Liver (tissue), 3 donors: ENCODE measurements around the gene TNS1.

Experiments
- HNF4G ChIP-seq: IDR thresholded peaks from 2 replicates; pipeline ENCODE4 v1.6.1; 2016; ENCODE audit warnings: antibody characterized with exemption
- TF ChIP-seq, protein P1 (sequence below): fragments of 150-350 bp; IDR thresholded peaks from 2 replicates; pipeline ENCODE4 v1.5.1; 2017; ENCODE audit warnings: improper control_type of control experiment, low read depth, low read length; ENCODE audit not compliant: missing input control
- TF ChIP-seq, protein P2 (sequence below): IDR thresholded peaks from 2 replicates; pipeline ENCODE4 v1.6.1; 2016; ENCODE audit warnings: antibody characterized with exemption
- donor health status: healthy.
- donor health status: healthy.

GRCh38 chr2:217966423-217967070, 36.2 kb downstream of the TNS1 start:
- TF ChIP-seq, protein P1, sequence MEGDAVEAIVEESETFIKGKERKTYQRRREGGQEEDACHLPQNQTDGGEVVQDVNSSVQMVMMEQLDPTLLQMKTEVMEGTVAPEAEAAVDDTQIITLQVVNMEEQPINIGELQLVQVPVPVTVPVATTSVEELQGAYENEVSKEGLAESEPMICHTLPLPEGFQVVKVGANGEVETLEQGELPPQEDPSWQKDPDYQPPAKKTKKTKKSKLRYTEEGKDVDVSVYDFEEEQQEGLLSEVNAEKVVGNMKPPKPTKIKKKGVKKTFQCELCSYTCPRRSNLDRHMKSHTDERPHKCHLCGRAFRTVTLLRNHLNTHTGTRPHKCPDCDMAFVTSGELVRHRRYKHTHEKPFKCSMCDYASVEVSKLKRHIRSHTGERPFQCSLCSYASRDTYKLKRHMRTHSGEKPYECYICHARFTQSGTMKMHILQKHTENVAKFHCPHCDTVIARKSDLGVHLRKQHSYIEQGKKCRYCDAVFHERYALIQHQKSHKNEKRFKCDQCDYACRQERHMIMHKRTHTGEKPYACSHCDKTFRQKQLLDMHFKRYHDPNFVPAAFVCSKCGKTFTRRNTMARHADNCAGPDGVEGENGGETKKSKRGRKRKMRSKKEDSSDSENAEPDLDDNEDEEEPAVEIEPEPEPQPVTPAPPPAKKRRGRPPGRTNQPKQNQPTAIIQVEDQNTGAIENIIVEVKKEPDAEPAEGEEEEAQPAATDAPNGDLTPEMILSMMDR: no peak
- TF ChIP-seq, protein P2, sequence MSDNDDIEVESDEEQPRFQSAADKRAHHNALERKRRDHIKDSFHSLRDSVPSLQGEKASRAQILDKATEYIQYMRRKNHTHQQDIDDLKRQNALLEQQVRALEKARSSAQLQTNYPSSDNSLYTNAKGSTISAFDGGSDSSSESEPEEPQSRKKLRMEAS: no peak
- no peak for TF ChIP-seq HNF4G
